Trophoblast cell (in vitro differentiated cells and primary cell): Measurements from ENCODE around the gene FGFR2.

Experiments used
- DNase-seq, 2 donors: peaks; one replicate each; pipeline ENCODE4 v3.0.0-alpha.2; 2016
- H2AFZ ChIP-seq: 2 replicates; pipeline ENCODE4 v1.6.1; 2013; ENCODE audit warnings: low read length, moderate library complexity, mild to moderate bottlenecking; ENCODE audit not compliant: insufficient read depth, poor library complexity
- H2AK5ac ChIP-seq: 2 replicates; pipeline ENCODE4 v1.6.1; 2013; ENCODE audit warnings: mild to moderate bottlenecking, low read length
- H2BK120ac ChIP-seq: 2 replicates; pipeline ENCODE4 v1.6.1; 2013; ENCODE audit warnings: low read length, mild to moderate bottlenecking, moderate library complexity; ENCODE audit not compliant: insufficient read depth, poor library complexity
- H2BK12ac ChIP-seq: 2 replicates; pipeline ENCODE4 v1.6.1; 2013; ENCODE audit warnings: mild to moderate bottlenecking, low read length, moderate library complexity
- H2BK5ac ChIP-seq: 2 replicates; pipeline ENCODE4 v1.6.1; 2013; ENCODE audit warnings: low read length, low read depth, moderate library complexity, mild to moderate bottlenecking; ENCODE audit not compliant: poor library complexity
- H3K14ac ChIP-seq: 2 replicates; pipeline ENCODE4 v1.6.1; 2013; ENCODE audit warnings: mild to moderate bottlenecking, low read length
- H3K18ac ChIP-seq: 2 replicates; pipeline ENCODE4 v1.6.1; 2013; ENCODE audit warnings: mild to moderate bottlenecking, low read length
- H3K23ac ChIP-seq: 2 replicates; pipeline ENCODE4 v1.6.1; 2013; ENCODE audit warnings: low read length
- H3K27ac ChIP-seq: 2 replicates; pipeline ENCODE4 v1.5.1; 2013; ENCODE audit warnings: low read depth, mild to moderate bottlenecking, inconsistent platforms, low read length, moderate library complexity
- H3K27me3 ChIP-seq: 2 replicates; pipeline ENCODE4 v1.6.1; 2013; ENCODE audit warnings: inconsistent platforms, mild to moderate bottlenecking, low read length, moderate library complexity; ENCODE audit not compliant: insufficient read depth
- H3K36me3 ChIP-seq, 2 experiments: 1 replicate in 1 of 2; 2 replicates in 1 of 2; pipeline ENCODE4 v1.6.1; 2013; ENCODE audit warnings: low read length in 2 of 2, mild to moderate bottlenecking in 2 of 2, moderate library complexity in 1 of 2; ENCODE audit not compliant: insufficient read depth in 2 of 2, control insufficient read depth in 1 of 2
- H3K4ac ChIP-seq: 2 replicates; pipeline ENCODE4 v1.6.1; 2013; ENCODE audit warnings: low read depth, mild to moderate bottlenecking, low read length, moderate library complexity
- H3K4me1 ChIP-seq, 2 experiments: 1 replicate in 1 of 2; 2 replicates in 1 of 2; pipeline ENCODE4 v1.6.1; 2013; ENCODE audit warnings: low read length in 2 of 2, mild to moderate bottlenecking in 2 of 2, moderate library complexity in 1 of 2; ENCODE audit not compliant: insufficient read depth in 2 of 2, control insufficient read depth in 1 of 2
- H3K4me2 ChIP-seq: 2 replicates; pipeline ENCODE4 v1.6.1; 2013; ENCODE audit warnings: inconsistent platforms, mild to moderate bottlenecking, low read length, moderate library complexity
- H3K4me3 ChIP-seq: 2 replicates; pipeline ENCODE4 v1.5.1; 2013; ENCODE audit warnings: mild to moderate bottlenecking, low read depth, low read length, inconsistent platforms
- H3K79me1 ChIP-seq: one replicate; pipeline ENCODE4 v1.6.1; 2013; ENCODE audit warnings: low read length
- H3K79me2 ChIP-seq: 2 replicates; pipeline ENCODE4 v1.6.1; 2013; ENCODE audit warnings: low read length, mild to moderate bottlenecking; ENCODE audit not compliant: control insufficient read depth, insufficient read depth, poor library complexity
- H3K9ac ChIP-seq: 2 replicates; pipeline ENCODE4 v1.6.1; 2013; ENCODE audit warnings: mild to moderate bottlenecking, low read length
- H3K9me3 ChIP-seq: 2 replicates; pipeline ENCODE4 v1.6.1; 2013; ENCODE audit warnings: low read depth, mild to moderate bottlenecking, control low read depth, inconsistent platforms, low read length; ENCODE audit not compliant: insufficient read depth
- H4K12ac ChIP-seq: 2 replicates; pipeline ENCODE4 v1.6.1; 2013; ENCODE audit warnings: low read depth, mild to moderate bottlenecking, low read length, moderate library complexity
- H4K8ac ChIP-seq: 2 replicates; pipeline ENCODE4 v1.6.1; 2013; ENCODE audit warnings: low read depth, mild to moderate bottlenecking, low read length, moderate library complexity
- H4K91ac ChIP-seq: one replicate; pipeline ENCODE4 v1.6.1; 2013; ENCODE audit warnings: low read depth, mild to moderate bottlenecking, low read length, moderate library complexity
- WGBS: extraction: QIAGEN DNeasy Blood & Tissue Kit; methylation state at CpG from one replicate; pipeline ENCODE4 v1.1.7; 2013; ENCODE audit warnings: missing lambda C conversion rate; ENCODE audit not compliant: insufficient read length, insufficient coverage; ENCODE audit errors: extremely low coverage; 5-methylcytosine and 5-hydroxymethylcytosine counted together

Gene FGFR2

DNA sequence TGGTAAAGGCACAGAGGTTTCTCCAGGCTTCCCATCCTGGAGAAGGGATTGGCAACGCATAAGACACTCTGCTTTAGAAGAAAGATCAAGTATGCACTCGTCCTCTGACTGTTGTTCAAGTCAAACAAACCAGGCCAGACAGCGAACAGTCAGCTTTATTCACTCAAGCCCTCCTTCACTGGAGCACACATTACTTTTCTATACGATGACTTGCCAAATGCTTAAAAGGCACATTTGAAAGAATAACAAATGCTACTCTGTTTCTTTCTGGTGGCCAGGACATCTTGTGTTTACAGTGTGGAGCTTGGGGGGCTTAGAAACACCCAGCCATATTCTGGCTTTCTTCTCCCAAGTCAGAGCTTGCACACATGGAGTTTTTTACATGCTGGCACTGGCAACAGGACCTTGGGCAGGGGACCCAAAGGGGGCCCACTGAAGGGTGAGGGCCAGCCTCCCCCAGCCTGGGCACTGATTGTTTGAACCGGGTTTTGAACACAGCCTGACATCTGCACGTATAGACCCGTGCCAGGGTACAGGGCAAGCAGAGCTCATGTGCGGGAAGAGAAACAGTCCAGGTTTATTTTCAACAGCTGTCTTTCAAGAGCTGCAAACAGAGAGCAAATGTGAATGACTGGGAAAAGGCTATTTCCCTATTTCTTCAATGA lies 33.3 kb upstream of the FGFR2 start:
- Histone ChIP-seq H3K36me3 (no peaks in the 10 kb centered on the region), H3K27me3 (no peaks in the 10 kb centered on the region), H2BK120ac (no peak overlapping the region), H3K4me2 (no peak overlapping the region), H2BK5ac (no peak overlapping the region), H4K8ac (no peak overlapping the region), H3K79me2 (no peaks in the 10 kb centered on the region), H4K91ac (no peak overlapping the region), H3K18ac (no peak overlapping the region), H3K27ac (no peak overlapping the region), H4K12ac (no peak overlapping the region), H2AFZ (no peak overlapping the region), H3K23ac (no peak overlapping the region), H2BK12ac (no peak overlapping the region), H3K9me3 (no peaks in the 10 kb centered on the region), H3K9ac (no peak overlapping the region), H3K79me1 (no peaks in the 10 kb centered on the region), H3K14ac (no peak overlapping the region), H3K4ac (no peak overlapping the region), H3K4me1 (peaks cover 4 to 5% of the 10 kb centered on the region in 2 experiments), H3K4me3 (no peak overlapping the region), H2AK5ac (no peak overlapping the region)
- no CpG with 5 or more reads among the region's 8 CpGs for WGBS
- no peak for DNase-seq

DNA sequence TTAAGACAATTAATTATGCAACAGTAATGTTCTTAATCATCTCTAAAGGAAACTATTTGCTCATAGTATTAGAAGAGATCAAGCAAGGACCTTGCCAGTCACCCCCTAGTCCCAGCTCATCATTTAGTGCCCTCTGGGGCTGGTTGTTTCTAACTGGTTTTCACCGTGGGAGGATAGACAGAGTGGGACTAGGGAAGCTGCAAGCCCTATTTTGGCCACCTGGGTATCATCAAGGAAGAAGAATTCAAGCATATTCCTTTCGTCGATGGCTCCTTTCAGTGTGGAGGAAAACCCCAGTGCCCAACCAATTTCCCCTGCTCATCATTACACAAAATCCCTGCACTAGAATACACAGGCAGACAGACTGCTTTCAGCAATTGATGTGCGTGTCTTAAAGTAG lies 30.6 kb upstream of the FGFR2 start:
- no peak overlapping the region for H3K14ac ChIP-seq
- no peak overlapping the region for H2BK120ac ChIP-seq
- no CpG with 5 or more reads among the region's 4 CpGs for WGBS
- H3K27ac ChIP-seq = no peak overlapping the region
- H4K91ac ChIP-seq = no peak overlapping the region
- H4K12ac ChIP-seq = no peak overlapping the region
- H3K27me3 ChIP-seq = no peaks in the 10 kb centered on the region
- no peak overlapping the region for H2BK5ac ChIP-seq
- no peak for DNase-seq
- H3K9me3 ChIP-seq = no peaks in the 10 kb centered on the region
- H3K9ac ChIP-seq = peak overlapping the region; percentile 59
- peak overlapping the region; percentile 77 for H3K23ac ChIP-seq
- no peaks in the 10 kb centered on the region for H3K36me3 ChIP-seq
- H3K4me2 ChIP-seq = no peak overlapping the region
- H2AFZ ChIP-seq = no peak overlapping the region
- H3K4ac ChIP-seq = no peak overlapping the region
- no peak overlapping the region for H2AK5ac ChIP-seq
- H3K79me2 ChIP-seq = no peaks in the 10 kb centered on the region
- H3K4me1 ChIP-seq = peaks cover 4 to 5% of the 10 kb centered on the region in 2 experiments
- H3K4me3 ChIP-seq = peak overlapping the region; percentile 50
- no peaks in the 10 kb centered on the region for H3K79me1 ChIP-seq
- no peak overlapping the region for H4K8ac ChIP-seq
- no peak overlapping the region for H3K18ac ChIP-seq
- no peak overlapping the region for H2BK12ac ChIP-seq

DNA sequence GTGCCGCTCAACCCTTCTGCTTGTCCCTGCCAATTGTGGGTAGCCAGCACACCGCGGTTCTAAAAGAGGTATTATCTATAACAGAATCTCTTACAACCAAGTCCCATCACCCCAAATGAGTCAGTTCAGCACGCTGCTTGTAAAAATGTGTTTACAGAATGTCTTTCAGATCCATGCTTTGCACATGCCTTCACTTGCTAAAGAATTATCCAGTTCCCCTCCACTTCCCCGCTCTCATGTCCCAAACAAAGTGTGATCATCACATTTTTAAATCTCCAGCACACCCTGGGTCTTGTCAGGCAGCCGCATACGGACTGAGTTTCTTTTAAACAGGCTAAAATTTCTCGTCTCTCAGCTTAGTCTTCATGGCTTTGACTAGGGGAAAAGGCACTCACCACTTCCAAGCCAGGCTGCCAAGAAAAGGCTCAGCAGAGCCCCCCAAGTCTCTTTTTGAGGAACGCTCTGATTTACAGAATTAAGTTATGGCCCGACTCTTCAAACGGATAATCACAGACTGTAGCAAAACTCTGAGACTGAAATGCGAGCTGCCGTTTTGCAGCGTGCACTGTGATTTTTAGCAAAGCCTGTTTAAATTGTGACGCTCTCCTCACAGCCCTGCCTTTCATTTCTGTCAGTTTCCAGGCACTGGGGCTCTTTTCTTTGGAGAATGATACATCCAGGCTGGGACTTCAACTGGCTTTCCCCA lies 29.8 kb upstream of the FGFR2 start:
- Histone ChIP-seq H4K12ac (no peak overlapping the region), H2BK5ac (no peak overlapping the region), H3K79me1 (no peaks in the 10 kb centered on the region), H3K4me2 (no peak overlapping the region), H2AK5ac (no peak overlapping the region), H3K4me3 (no peak overlapping the region), H2BK120ac (no peak overlapping the region), H3K27me3 (no peaks in the 10 kb centered on the region), H3K14ac (no peak overlapping the region), H4K8ac (no peak overlapping the region), H2AFZ (no peak overlapping the region), H3K79me2 (no peaks in the 10 kb centered on the region), H4K91ac (no peak overlapping the region), H3K18ac (no peak overlapping the region), H3K23ac (no peak overlapping the region), H3K27ac (no peak overlapping the region), H3K4ac (no peak overlapping the region), H2BK12ac (no peak overlapping the region), H3K9me3 (no peaks in the 10 kb centered on the region), H3K4me1 (peaks cover under 1% of the 10 kb centered on the region in 2 experiments), H3K36me3 (no peaks in the 10 kb centered on the region), H3K9ac (no peak overlapping the region)
- DNase-seq = no peak
- WGBS = no CpG with 5 or more reads among the region's 15 CpGs

DNA sequence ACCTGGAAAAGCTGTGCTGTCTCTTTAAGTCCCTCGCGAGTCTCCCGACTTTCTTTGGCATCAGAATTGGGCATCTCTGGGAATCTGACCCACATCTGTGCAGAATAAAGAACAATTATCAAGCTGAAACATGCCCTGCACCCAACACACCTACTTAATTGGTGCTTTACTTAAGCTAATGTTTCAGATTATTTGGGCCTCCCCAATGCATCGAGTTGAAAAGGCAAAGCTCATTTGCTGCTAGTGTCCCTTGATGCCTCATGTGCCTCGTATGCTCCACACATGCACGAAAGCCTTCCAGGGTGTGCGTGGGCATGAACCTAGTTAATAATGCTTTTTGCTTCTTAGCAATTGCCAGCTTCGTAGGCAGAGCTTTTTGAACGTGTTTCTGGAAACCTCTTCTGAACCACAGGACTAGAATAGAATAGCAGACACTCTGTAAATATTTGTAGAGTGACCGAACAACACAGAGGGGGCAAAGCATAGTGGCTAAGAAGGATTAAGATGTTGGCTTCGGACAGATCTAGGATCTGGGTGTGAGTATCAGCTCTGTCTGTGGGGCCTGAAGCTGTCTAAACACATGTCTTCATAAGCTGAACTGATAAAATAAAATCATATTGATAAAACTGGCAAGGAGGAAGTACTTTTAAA lies 26.7 kb upstream of the FGFR2 start:
- no peak overlapping the region for H2AFZ ChIP-seq
- H2BK5ac ChIP-seq = no peak overlapping the region
- H4K91ac ChIP-seq = no peak overlapping the region
- H3K9ac ChIP-seq = no peak overlapping the region
- H3K9me3 ChIP-seq = peaks cover 3% of the 10 kb centered on the region
- no peak overlapping the region for H3K14ac ChIP-seq
- H3K4me2 ChIP-seq = no peak overlapping the region
- H2AK5ac ChIP-seq = no peak overlapping the region
- no peak overlapping the region for H3K4ac ChIP-seq
- H3K27ac ChIP-seq = no peak overlapping the region
- H3K18ac ChIP-seq = no peak overlapping the region
- H3K4me1 ChIP-seq = no peaks in the 10 kb centered on the region
- no peaks in the 10 kb centered on the region for H3K27me3 ChIP-seq
- no peak overlapping the region for H3K23ac ChIP-seq
- no CpG with 5 or more reads among the region's 11 CpGs for WGBS
- no peaks in the 10 kb centered on the region for H3K79me1 ChIP-seq
- no peaks in the 10 kb centered on the region for H3K36me3 ChIP-seq
- no peak overlapping the region for H3K4me3 ChIP-seq
- DNase-seq = no peak
- H3K79me2 ChIP-seq = no peaks in the 10 kb centered on the region
- no peak overlapping the region for H2BK120ac ChIP-seq
- no peak overlapping the region for H2BK12ac ChIP-seq
- H4K12ac ChIP-seq = no peak overlapping the region
- H4K8ac ChIP-seq = no peak overlapping the region
